ENCODE results near the gene DMP1. TPM values are rescaled to one million over a fixed set of nuclear protein-coding genes. Genes with fewer than 3 reads are reported as not detected.

The DMP1 gene, protein sequence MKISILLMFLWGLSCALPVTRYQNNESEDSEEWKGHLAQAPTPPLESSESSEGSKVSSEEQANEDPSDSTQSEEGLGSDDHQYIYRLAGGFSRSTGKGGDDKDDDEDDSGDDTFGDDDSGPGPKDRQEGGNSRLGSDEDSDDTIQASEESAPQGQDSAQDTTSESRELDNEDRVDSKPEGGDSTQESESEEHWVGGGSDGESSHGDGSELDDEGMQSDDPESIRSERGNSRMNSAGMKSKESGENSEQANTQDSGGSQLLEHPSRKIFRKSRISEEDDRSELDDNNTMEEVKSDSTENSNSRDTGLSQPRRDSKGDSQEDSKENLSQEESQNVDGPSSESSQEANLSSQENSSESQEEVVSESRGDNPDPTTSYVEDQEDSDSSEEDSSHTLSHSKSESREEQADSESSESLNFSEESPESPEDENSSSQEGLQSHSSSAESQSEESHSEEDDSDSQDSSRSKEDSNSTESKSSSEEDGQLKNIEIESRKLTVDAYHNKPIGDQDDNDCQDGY
- not detected in 2 replicates for total RNA-seq

DNA sequence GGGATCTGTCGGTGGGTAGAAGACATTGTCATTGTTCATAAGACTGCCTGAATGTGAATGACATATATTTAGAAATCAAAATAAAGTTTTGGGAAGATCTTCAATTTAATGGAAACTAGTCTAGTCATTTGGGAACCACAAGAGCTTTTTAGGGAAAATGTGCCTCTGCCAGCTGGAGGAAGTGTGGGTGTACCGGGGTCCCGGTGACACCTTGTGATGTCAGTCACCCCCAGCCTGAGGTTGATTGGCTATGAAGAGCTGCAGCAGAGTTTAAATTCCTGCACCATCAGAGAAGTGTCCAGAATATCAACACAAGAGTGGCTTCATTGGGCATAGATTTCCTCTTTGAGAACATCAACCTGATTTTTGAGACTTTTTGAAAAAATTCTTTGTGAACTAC is at the start of gene DMP1:
DMP1 (plus strand) TSS at position 301 of the 400 bp plus-strand sequence. CDS start 6,213 bp downstream, outside the sequence.

DNA sequence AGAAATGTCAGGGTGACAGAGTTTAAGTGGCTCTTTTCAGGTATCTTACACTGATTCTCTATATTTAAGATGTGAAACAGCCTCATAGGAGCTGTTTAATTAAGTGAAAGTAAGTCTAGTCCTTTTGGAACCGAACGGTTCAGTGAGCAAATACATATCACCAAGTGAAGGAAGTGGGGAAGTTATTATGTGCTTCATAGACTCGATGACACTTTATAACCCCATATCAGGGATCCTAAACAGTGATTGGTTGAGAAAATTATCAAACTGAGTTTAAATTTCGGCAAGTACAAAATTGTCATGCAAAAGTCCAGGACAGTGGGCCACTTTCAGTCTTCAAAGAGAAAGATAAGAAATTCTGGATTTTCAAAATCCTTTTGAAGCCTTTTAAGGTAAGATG is 41.9 kb upstream of the DMP1 start, which contains the start of gene DSPP:
DSPP (plus strand) TSS at position 301 of the 400 bp plus-strand sequence. CDS start 2,380 bp downstream, outside the sequence.

Other genes starting within 250 kb of the DMP1 start
- gene NUDT9, start 227.7 kb upstream of the DMP1 start, total RNA-seq = 10.6 and 14.3 TPM in 2 replicates
- gene SPARCL1, start 120.9 kb upstream of the DMP1 start, total RNA-seq = under 0.01 TPM in 1 of 2 replicates, not detected in the other
- gene DSPP, start 41.8 kb upstream of the DMP1 start, total RNA-seq = not detected in 2 replicates
- gene IBSP, start 149.3 kb downstream of the DMP1 start, total RNA-seq = not detected in 2 replicates
- gene MEPE, start 182.7 kb downstream of the DMP1 start, total RNA-seq = not detected in 2 replicates

Data from bronchus fibroblast of lung (primary cell).